GM19455 (cell line): Measurements from ENCODE around the gene ADGRG1.

Experiments
- ATAC-seq: cut with Tn5 transposase; IDR thresholded peaks from one replicate; pipeline ENCODE4 v1.9.1; 2021; ENCODE audit not compliant: unreplicated experiment

ADGRG1 gene

GRCh38 chr16:57680842-57681375 is 52.5 kb downstream of the ADGRG1 start:
- ATAC-seq, result no peak

- no peak for ATAC-seq
Observed at GRCh38 chr16:57681950-57682728, 53.7 kb downstream of the ADGRG1 start.

- ATAC-seq, result no peak
Observed at GRCh38 chr16:57682809-57683635, 54.6 kb downstream of the ADGRG1 start.

GRCh38 chr16:57683636-57684545 is 55.5 kb downstream of the ADGRG1 start:
- no peak for ATAC-seq

- ATAC-seq, result no peak
Observed at GRCh38 chr16:57684626-57685358, 56.4 kb downstream of the ADGRG1 start.

GRCh38 chr16:57685633-57686032 is 57.2 kb downstream of the ADGRG1 start:
- ATAC-seq, result no peak

- no peak for ATAC-seq
Observed at GRCh38 chr16:57686577-57686976, 58.1 kb downstream of the ADGRG1 start.

- no peak for ATAC-seq
Observed at GRCh38 chr16:57687363-57687929, 59.0 kb downstream of the ADGRG1 start.

- ATAC-seq, result no peak
Observed at GRCh38 chr16:57688487-57688986, 60.1 kb downstream of the ADGRG1 start.

- no peak for ATAC-seq
Observed at GRCh38 chr16:57688987-57689761, 60.7 kb downstream of the ADGRG1 start.

- no peak for ATAC-seq
Observed at GRCh38 chr16:57689762-57690558, 61.5 kb downstream of the ADGRG1 start.

- no peak for ATAC-seq
Observed at GRCh38 chr16:57690782-57691471, 62.5 kb downstream of the ADGRG1 start.

- ATAC-seq, result no peak
Observed at GRCh38 chr16:57692636-57693035, 64.2 kb downstream of the ADGRG1 start.

GRCh38 chr16:57693550-57693949 is 65.1 kb downstream of the ADGRG1 start:
- ATAC-seq, result no peak

- no peak for ATAC-seq
Observed at GRCh38 chr16:57694231-57694724, 65.8 kb downstream of the ADGRG1 start.

- no peak for ATAC-seq
Observed at GRCh38 chr16:57694725-57695679, 66.6 kb downstream of the ADGRG1 start, which contains the start of gene DRC7. Gene DRC7 (plus strand): TSS chr16:57694806. CDS start chr16:57697950, 3,144 bp downstream.
